DLD1 (cell line): ENCODE data around the gene ADH5.
"Not testable (repeated sequence)": the region's sequence is repeated elsewhere in the genome, so short reads cannot be mapped to it uniquely, and the experiment has no call there.

Experiments
- in situ Hi-C: cut with HindIII; loops from 2 replicates; pipeline ENCODE4 v1.10.0; 2017; ENCODE audit warnings: low sequenced_read_pairs

ADH5 gene

DNA sequence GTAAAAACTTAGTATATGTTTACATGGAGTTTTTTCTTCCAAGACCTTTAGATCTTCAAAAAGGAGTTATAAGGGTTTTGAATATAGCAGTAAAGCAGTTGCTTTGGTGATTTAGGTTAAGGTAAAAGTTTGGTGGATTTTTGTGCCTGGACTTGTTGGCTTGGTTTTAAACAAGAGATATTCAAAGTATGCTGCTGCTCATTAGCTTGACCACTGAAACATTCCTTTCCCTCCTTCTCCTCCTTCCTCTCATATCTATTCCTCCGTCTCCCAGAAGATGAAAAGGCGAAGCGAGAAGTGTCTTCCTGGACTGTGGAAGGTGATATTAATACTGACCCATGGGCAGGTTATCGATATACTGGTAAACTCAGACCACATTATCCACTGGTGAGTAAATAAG is 54.6 kb downstream of the ADH5 start:
- in situ Hi-C loops, result no loop called here

DNA sequence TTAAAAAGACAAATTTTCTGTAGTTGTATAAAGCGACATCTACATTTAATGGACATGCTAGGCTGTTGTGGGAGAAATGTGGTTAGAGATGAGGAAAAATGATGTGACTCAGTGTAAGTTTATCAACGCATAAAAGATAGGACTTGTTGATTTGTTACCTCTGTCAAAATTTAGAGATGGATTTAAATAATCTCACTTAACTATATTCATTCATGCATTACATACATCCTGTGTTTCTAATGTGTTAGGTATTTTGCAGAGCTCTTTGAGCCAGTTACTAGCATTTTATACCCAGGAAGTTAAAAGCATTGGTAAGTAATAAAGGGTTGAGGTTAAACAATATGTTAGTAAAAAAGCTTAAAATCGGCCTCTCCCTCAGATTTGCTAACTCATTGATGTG is 58.7 kb downstream of the ADH5 start:
- in situ Hi-C loops, result no loop called here

GRCh38 chr4:99029018-99029735 is 59.4 kb downstream of the ADH5 start:
- in situ Hi-C loops, result no loop called here

DNA sequence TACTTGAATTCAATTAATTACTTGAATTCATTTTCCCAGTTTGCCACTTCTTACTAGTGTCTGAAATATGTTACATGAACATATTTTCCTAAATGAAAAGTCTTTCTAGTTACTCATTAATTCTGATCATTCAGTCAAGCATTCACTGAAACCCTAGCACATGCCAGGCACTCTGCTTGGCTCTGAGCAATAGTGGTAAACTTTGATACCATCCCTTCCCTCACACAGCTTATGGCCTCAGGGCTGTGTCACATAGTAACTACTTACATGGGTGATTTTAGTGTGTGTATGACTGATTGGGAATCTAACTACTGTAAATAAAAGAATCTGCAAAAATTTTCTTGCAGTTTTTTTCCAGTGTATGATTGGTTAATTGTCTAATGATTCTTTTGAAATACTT is 60.4 kb downstream of the ADH5 start:
- in situ Hi-C loops, result no loop called here

GRCh38 chr4:99027304-99027703 is 61.3 kb downstream of the ADH5 start:
- in situ Hi-C loops, result no loop called here

GRCh38 chr4:99025506-99025905 is 63.1 kb downstream of the ADH5 start:
- in situ Hi-C loops, result no loop called here

DNA sequence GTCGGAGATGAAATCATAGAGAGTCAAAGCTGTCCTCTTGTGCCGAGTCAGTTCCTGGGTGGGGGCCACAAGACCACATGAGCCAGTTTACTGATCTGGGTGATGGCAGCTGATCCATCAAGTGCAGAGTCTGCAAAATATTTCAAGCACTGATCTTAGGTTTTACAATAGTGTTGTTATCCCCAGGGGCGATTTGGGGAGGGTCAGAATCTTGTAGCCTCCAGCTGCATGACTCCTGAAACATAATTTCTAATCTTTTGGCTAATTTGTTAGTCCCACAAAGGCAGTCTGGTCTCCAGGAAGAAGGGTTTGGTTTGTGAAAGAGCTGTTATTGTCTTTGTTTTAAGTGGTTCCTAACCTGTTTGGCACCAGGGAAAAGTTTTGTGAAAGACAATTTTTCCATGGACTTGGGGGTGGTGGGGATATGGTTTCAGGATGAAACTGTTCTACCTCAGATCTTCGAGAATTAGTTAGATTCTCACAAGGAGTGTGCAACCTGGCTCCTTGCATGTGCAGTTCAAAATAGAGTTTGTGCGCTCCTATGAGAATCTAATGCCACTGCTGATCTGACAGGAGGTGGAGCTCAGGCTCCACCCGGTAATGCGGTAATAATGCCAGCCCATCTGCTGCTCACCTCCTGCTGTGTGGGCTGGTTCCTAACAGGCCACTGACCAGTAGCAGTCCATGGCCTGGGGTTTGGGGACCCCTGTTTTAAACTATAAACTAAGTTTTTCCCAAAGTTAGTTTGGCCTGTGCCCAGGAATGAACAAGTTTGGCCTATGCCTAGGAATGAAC is 63.9 kb downstream of the ADH5 start:
- in situ Hi-C loops, result no loop called here

GRCh38 chr4:99023800-99024251 is 64.8 kb downstream of the ADH5 start:
- in situ Hi-C loops, result not testable (repeated sequence)

DNA sequence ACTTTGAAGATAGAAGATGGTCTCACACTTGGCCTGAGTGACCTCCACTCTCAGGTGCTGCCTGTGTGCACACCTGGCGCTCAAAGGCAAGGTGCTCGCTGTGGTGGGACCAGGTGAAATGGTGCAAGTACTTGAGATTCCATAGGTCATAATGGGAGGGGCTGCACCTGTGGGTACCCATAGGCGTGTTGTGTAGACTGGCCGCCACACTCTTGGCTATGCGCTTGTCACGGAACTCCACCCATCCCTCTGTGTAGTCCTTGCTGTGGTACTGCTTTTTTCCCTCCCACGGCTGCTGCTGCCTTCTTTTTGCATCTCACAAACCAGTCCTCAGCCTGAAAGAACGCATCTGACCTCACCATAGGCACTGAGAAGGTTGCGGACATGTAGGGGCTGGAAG is 66.0 kb downstream of the ADH5 start:
- in situ Hi-C loops, result no loop called here

- in situ Hi-C loops, result no loop called here
These were observed 67.2 kb downstream of the ADH5 start for GRCh38 chr4:99021386-99021785.
